DMS114 treated with DMSO at 0.1 percent for 48 hours (cell line): ENCODE measurements around the gene CEP57.
"Not testable (repeated sequence)": the region's sequence is repeated elsewhere in the genome, so short reads cannot be mapped to it uniquely, and the experiment has no call there.

Experiments used
- DNase-seq: peaks from one replicate; lab custom pipeline; 2025; ENCODE audit not compliant: unreplicated experiment; lab: John Stamatoyannopoulos, UW

Gene CEP57

DNA sequence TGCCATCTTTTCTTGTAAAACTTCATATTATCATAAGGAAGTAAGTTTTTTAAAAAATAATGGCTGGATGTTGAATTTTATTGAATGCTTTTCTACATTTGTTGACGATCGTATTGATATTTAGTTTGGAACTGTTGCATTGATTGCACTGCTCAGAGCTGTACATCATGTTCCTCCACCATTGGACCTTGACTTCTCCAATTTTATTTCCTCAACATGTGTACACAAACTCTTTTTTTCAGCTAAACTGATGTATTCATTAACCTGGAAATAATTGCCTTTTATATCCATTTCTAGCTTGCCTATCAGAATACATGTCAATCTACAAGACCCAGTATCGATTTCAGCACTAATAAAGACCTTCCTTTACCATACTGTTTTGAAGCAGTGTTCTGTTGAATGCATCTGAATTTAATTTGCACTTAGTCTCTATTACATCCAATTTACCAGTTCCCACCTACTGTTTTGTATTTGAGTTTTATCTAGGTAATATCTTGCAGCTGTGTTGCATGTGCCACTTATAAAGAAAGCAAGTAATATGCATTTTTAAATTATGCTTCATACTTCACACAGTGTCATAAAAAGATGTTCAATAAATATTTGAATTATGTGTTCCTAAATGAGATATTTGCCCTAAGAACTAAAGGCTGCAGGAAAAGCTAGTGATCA is 5.5 kb downstream of the CEP57 start:
- no peak for DNase-seq

DNA sequence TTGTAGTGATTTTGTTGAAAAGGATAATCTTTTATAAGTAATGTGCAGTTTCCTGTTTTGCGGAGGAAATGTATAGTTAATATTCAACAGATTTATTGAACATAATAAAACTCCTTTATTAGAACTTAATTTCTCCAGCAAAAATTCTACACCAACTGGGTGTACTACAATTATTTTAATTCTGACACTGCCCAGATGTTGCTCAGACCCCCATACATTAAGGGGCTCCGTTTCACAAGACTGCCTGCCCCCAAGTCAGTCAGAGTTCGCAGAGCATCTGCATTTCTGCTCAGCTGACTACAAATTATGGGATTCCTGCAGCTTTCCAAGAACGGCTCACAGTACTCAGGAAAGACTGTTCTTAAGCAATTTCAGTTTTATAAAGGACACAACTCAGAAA is 6.2 kb downstream of the CEP57 start:
- DNase-seq = no peak

DNA sequence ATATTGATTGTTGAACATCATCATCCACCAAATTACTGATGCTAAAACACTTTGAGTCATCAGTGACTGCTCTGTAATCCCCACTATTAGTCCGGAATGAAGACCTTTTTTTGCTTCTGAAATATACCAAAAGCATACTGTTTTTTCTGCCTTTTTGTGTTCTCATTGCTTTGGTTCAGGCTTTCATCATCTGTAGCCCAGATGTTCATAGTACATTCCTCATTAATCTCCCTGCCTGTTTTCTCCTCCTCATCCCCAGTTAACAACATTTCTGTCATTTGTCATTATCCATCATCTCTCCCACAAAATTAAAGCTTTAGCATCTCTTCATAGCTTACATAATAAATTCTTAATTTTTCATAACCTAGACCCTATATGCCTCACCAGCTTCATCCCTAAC is 9.2 kb downstream of the CEP57 start:
- DNase-seq = no peak

DNA sequence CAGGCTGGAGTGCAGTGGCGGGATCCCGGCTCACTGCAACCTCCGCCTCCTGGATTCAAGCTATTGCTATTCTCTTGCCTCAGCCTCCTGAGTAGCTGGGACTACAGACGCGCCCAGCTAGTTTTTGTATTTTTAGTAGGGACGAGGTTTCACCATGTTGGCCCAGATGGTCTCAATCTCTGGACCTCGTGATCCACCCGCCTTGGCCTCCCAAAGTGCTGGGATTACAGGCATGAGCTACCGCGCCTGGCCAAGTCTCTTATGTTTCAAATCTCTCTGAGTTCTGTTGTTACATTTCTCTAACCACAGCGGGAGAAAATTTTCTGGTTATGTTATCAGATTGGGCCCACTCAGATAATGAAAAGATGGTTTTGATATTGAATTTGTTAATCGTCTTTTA is 10.1 kb downstream of the CEP57 start:
- DNase-seq = no peak

DNA sequence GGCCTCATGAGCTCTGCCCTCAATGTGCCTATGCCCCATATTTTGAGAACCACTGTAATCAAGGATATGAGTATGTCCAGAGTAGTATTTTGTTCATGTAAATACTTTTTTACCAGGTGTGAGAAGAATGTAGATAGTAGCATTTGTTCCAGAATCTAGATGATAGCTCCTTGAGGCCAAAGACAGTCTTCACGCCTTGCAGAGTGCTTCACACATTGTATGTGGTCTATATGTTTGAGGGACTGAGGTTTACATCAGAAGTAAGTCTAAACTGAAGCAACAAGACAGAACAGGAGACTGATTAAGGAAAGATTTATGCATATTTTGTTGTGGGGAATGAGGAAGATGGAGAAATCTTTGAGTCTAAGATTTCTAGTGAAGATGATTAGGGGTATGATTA is 12.5 kb downstream of the CEP57 start:
- DNase-seq = no peak

GRCh38 chr11:95803973-95804372 is 13.7 kb downstream of the CEP57 start:
- DNase-seq = no peak

GRCh38 chr11:95805869-95806268 is 15.6 kb downstream of the CEP57 start:
- no peak for DNase-seq

GRCh38 chr11:95806464-95806863 is 16.2 kb downstream of the CEP57 start:
- not testable (repeated sequence) for DNase-seq

- DNase-seq = not testable (repeated sequence)
Observed at GRCh38 chr11:95811052-95811451, 20.8 kb downstream of the CEP57 start.

DNA sequence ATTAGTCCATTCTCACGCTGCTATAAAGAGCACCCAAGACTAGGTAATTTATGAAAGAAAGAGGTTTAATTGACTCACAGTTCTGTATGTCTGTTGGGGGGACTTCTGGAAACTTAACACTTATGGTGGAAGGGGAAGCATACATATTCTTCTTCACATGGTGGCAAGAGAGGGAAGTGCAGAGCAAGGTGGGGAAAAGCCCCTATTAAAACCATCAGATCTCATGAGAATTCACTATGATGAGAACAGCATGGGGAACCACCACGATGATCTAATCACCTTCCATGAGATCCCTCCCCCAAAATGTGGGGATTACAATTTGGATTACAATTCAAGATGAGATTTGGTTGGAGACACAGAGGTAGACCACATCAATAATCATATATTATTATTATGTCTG is 25.7 kb downstream of the CEP57 start:
- no peak for DNase-seq

- DNase-seq = no peak
Observed at GRCh38 chr11:95821640-95822039, 31.3 kb downstream of the CEP57 start.

- DNase-seq = no peak
Observed at GRCh38 chr11:95827696-95828095, 37.4 kb downstream of the CEP57 start.

DNA sequence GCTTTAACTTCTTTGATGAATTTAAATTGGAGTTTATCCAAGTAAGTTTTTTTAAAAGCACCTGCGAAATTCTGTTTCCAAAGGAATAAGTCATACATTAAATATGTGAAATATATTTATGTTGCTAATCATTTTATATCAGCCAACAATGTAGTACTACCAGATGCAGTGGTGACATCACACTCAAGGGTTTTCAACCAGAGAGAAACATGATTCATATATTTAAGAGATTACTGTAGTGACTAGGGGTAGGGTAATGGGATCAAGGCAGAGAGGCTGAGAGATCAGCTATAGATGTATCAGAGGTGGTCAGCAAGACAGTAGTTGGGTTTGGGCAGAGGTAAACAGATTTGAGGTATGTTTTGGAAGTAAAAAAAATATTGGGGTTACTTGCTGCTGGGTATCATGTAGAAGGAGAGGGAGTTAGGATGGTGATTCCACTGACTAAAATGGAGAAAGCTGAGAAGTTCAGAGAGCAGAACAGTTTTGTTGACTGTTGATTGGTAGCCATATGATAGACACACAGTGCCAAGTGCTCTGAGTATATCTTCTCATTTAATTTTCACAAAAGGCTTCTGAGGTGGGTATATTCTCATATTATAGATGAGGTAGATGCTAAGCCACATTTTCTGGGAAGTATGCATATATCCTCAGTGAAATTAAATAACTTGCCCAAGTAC is 39.4 kb downstream of the CEP57 start:
- no peak for DNase-seq

DNA sequence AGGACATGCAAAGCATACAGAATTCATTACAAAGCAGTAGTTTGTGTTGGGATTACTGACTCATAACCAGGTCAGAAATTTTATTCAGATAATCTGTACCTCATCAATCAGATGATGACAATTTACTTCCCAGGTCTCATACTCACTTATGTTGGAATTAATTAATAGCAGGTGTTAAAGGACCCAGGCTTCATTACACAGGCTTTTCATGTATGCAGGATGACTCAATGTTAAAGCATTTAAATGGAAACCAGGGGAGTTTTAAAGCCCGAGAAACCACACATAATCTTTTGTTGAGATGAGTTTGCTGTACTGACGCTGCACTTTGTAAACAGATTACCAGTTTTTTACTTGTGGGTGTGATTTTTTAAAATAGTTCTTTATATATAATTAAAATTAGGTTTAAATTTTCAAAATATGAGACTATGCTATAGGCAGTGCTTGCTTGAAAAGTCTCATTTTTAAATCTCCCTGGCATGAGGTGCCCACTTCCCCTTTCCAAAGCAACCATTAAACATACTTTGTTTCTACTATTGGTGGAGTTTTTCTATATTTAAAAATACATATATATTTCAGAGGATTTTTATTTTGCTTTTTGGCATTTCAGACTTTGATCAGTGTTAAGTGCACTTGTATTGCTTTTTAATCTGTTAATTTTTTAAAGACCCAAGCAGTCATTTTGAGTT is 41.0 kb downstream of the CEP57 start:
- DNase-seq = no peak

- no peak for DNase-seq
Observed at GRCh38 chr11:95832763-95833162, 42.5 kb downstream of the CEP57 start.

DNA sequence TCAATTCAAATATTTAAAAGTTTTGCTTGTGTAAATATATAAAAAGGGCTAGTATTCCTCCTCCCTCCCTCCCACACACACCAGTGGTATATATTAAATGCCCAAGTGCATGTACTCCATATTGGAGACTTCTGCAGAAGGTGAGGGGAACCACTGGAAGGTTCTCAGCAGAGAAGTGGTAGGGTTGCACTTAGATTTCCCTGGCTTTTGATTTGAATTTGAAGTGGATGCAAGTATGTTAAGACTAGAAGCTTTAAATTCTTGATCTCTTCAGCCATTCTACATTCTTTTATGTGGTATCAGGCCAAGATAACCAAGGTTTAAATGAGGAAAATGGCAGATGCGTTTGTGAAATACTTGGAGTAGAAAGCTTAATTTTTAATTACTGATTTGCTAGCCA is 43.1 kb downstream of the CEP57 start:
- DNase-seq = no peak

DNA sequence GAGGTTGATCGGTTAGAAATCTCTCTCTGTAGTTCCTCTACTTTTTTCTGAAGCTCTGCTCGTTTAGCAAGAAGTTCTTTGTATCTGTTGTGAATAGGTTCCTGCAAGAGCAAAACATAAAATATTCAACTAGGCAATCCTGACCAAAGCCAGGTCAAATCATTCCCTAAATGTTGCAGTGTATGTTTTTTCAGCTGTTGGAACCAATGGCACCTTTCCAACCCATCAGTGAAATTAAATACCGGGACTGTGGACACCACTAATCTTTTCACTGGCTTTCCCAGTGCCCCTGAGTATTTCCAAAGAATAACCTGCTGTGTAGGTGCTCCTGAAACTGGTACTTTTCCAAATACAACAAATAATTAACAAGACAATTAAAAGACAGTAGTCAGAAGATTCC is 45.1 kb downstream of the CEP57 start:
- DNase-seq = no peak

DNA sequence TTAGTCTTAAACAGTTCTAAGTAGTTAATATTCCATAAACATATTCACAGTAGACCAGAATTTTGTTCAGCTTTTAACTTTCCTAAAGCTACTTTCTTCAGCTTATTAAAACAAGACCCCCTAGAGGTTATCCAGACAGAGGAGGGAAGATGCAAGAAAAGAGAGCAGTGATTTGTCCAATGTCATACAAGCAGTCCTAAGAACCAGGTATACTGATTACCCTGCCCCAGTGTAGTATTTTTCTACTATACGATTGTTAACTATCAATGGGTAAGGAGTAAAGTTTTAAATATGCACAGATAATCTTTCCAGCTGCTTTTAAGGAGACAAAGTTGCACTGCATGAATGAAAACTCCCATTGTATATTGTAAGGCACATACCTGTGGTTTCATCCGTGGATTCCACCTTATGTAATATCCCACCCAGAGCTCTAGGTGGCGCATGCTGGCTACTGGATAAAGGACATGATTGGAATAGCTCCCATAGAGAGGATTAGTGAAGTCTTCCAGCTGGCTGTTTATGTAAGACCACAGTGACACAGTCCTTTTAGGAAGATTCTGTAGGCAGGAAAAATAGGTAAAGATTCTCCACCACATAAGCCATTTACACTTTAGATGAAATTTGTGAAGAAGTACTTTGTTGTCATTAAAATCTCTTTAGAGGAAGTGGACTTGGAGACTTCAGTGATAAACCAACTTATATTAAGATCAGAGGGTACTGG is 45.6 kb downstream of the CEP57 start:
- DNase-seq = peak; percentile 21

DNA sequence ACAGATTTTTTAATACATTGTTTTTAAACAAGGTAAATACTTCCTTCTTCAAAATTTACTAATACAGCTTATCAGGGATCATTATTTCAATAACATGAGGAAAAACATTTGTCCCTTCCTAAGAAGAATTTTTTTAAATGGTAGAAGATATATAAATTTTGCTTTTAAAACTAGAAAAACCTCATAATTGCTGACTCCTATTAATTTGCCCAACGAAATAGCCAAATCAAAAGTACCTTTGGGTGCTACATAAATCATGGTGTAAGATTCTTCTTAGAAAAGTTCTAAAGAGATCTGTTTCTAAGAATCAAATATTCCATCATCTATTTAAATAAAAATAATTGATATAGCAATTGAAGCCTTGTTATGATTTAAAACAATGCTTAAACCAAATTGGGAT is 54.9 kb downstream of the CEP57 start:
- no peak for DNase-seq

GRCh38 chr11:95849087-95849825 is 59.0 kb downstream of the CEP57 start:
- peak; percentile 1 for DNase-seq

DNA sequence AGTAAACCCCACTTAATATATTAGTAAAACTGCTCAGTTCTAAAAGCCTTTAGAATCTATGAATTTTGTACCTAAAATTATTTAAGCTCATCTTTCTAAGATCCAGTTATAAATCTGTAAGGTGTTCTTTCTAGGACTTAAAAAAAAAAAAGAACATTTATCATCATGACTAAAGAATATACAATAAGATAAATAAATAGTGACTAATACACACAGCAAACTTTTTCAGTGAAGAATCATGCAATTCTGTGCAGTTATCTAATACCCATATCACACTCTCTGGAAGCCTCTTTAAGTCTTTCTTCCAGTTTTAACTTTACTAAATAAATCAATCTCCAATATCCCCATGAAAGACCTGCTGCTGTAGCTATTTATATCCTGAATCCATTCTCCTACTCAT is 59.8 kb downstream of the CEP57 start:
- no peak for DNase-seq
